ENCODE results near the gene ZNF133. TPM values are rescaled to one million over a fixed set of nuclear protein-coding genes. Genes with fewer than 3 reads are reported as not detected.

Gene ZNF133
- total RNA-seq, 1 experiment from 2014 or later, result 22.8 TPM

DNA sequence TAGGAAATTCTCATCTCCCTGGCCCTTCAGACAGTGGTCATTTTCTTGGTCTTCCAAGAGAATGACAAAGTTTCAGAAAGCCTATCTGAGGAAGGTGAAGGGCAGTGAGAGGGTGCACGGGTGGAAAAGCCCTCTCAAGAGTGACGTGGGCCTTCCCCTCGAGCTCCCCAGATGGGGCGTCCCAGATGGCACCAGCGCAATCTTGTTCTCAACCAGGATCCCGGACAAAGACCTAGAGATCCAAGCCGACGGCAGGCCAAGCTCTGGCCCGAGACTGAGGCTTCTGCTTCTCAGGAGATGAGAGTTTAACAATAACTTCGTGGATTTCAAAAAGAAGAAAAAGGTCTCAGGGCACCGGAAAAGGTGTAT, 797 bp upstream of the ZNF133 start:
- ChIA-PET POLR2A (ENCODE audit: unreplicated experiment) (interaction anchor here (0.7 to 1.1 kb wide), 3 partner anchors 62 to 1690 kb away, joined by 3 to 4 read pairs (median 3); partner anchors contain the start of gene SEC23B), CTCF (interaction anchor here (1.3 kb wide), 1 partner anchor 91 kb away, joined by 4 read pairs; no protein-coding TSS in a partner anchor)
- peaks cover 18% of the 10 kb centered on the region for H3K4me1 ChIP-seq (replicated peaks; ENCODE audit: insufficient read depth)
- H3K36me3 ChIP-seq (ENCODE audit: low read depth), result no peaks in the 10 kb centered on the region
- TF ChIP-seq CTCF (conservative IDR thresholded peaks at IDR 0.05) (no peak), EZH2 (IDR thresholded peaks at IDR 0.05; ENCODE audit: low read depth) (no peak)
- peak overlapping the region; percentile 99 for H2AFZ ChIP-seq
- H3F3A ChIP-seq (ENCODE audit: insufficient read depth, low read depth), result peaks cover 7% of the 10 kb centered on the region; the same call in 1 of the 2 replicates
- intact Hi-C loops (cut with micrococcal nuclease; ENCODE audit: unreplicated experiment), result no loop called here
- peaks cover under 1% of the 10 kb centered on the region; the same call in 1 of the 2 replicates for H4K20me1 ChIP-seq (ENCODE audit: insufficient read depth)
- peak overlapping the region; percentile 98 for H3K4me2 ChIP-seq
- no peaks in the 10 kb centered on the region for H3K9me2 ChIP-seq (ENCODE audit: insufficient read depth)
- H3K27ac ChIP-seq, result peak overlapping the region; percentile 92
- peak overlapping the region; percentile 87 for H3K4me3 ChIP-seq
- H3K27me3 ChIP-seq (ENCODE audit: insufficient read depth, low read depth), result no peaks in the 10 kb centered on the region
- H3K9me3 ChIP-seq (ENCODE audit: insufficient read depth, low read depth), result no peaks in the 10 kb centered on the region
- peaks cover 33% of the 10 kb centered on the region for H3K79me2 ChIP-seq (ENCODE audit: low read depth)
- no peak for DNase-seq
- TSS peak; percentile 98 for BruUV-seq (replicated peaks)

DNA sequence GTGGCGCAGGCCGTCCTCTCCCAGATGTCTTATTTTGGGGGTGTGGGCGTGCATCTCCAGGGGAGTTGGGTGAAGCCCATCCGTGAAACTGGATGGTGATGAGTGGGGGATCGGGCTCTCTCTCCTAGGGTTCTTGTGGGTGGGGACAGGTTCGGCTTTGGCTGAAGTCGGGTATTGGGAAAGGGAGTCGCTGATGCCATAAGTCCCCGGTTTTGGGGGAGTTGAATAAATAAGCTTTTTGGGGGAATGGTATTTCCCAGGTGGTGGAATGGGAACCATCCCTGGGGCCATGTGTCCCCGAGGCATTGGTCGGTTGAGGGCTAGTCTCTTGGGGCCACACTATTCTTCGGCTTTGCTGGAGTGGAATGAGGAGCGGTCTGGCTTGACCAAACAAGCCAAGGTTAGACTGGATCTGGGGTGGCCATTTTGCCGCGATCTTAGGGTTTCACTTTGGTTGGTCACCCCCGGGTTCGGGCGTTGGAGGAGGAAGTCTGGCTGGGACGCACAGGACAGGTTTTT, 481 bp downstream of the ZNF133 start:
- POLR2A ChIA-PET (ENCODE audit: unreplicated experiment), result interaction anchor here (0.5 to 1.1 kb wide), 5 partner anchors 26 to 278 kb away, joined by 3 to 6 read pairs (median 3); partner anchors contain the start of genes SEC23B and SMIM26
- no peak overlapping the region for H3K27ac ChIP-seq
- H3K4me2 ChIP-seq, result peak overlapping the region; percentile 98
- H3K36me3 ChIP-seq (ENCODE audit: low read depth), result no peaks in the 10 kb centered on the region
- CTCF ChIA-PET, result interaction anchor here (0.5 to 1.3 kb wide), 3 partner anchors 29 to 607 kb away, joined by 3 to 4 read pairs (median 3); no protein-coding TSS in a partner anchor
- TSS peak; percentile 49 for BruUV-seq (replicated peaks)
- TF ChIP-seq CTCF (conservative IDR thresholded peaks at IDR 0.05) (no peak), EZH2 (IDR thresholded peaks at IDR 0.05; ENCODE audit: low read depth) (no peak)
- peaks cover 39% of the 10 kb centered on the region for H3K79me2 ChIP-seq (ENCODE audit: low read depth)
- H3F3A ChIP-seq (ENCODE audit: insufficient read depth, low read depth), result peaks cover 7% of the 10 kb centered on the region; the same call in 1 of the 2 replicates
- no peaks in the 10 kb centered on the region for H3K9me2 ChIP-seq (ENCODE audit: insufficient read depth)
- H3K4me1 ChIP-seq (replicated peaks; ENCODE audit: insufficient read depth), result peaks cover 18% of the 10 kb centered on the region
- intact Hi-C loops (cut with micrococcal nuclease; ENCODE audit: unreplicated experiment), result loop anchor here (1.0 to 2.0 kb wide), 3 partner anchors 178 to 321 kb away; partner anchors contain the start of genes DZANK1, POLR3F, SEC23B and SNX5
- DNase-seq, result no peak
- peaks cover 5% of the 10 kb centered on the region for H4K20me1 ChIP-seq (ENCODE audit: insufficient read depth)
- peak overlapping the region; percentile 99 for H2AFZ ChIP-seq
- H3K27me3 ChIP-seq (ENCODE audit: insufficient read depth, low read depth), result no peaks in the 10 kb centered on the region
- no peaks in the 10 kb centered on the region for H3K9me3 ChIP-seq (ENCODE audit: insufficient read depth, low read depth)
- H3K4me3 ChIP-seq, result peak overlapping the region; percentile 87

GRCh38 chr20:18289306-18289705, 979 bp downstream of the ZNF133 start:
- ChIA-PET POLR2A (ENCODE audit: unreplicated experiment) (no interaction called here), CTCF (interaction anchor here (0.6 kb wide), 1 partner anchor 608 kb away, joined by 3 read pairs; no protein-coding TSS in a partner anchor)

More at GRCh38 chr20:18289306-18289705, 979 bp downstream of the ZNF133 start:
- intact Hi-C loops (cut with micrococcal nuclease; ENCODE audit: unreplicated experiment), result loop anchor here (2.0 kb wide), 1 partner anchor 177 kb away; the partner anchor contains the start of genes DZANK1 and POLR3F
- Histone ChIP-seq H3K27me3 (ENCODE audit: insufficient read depth, low read depth) (no peaks in the 10 kb centered on the region), H3K36me3 (ENCODE audit: low read depth) (no peaks in the 10 kb centered on the region), H2AFZ (peak overlapping the region; percentile 99), H3K9me3 (ENCODE audit: insufficient read depth, low read depth) (no peaks in the 10 kb centered on the region), H4K20me1 (ENCODE audit: insufficient read depth) (peaks cover 5% of the 10 kb centered on the region), H3F3A (ENCODE audit: insufficient read depth, low read depth) (peaks cover 7% of the 10 kb centered on the region; the same call in 1 of the 2 replicates), H3K4me3 (peak overlapping the region; percentile 87), H3K27ac (no peak overlapping the region), H3K4me2 (peak overlapping the region; percentile 98), H3K9me2 (ENCODE audit: insufficient read depth) (no peaks in the 10 kb centered on the region), H3K79me2 (ENCODE audit: low read depth) (peaks cover 39% of the 10 kb centered on the region), H3K4me1 (replicated peaks; ENCODE audit: insufficient read depth) (peaks cover 18% of the 10 kb centered on the region)
- no TSS peak for BruUV-seq (replicated peaks)
- no peak for TF ChIP-seq CTCF (conservative IDR thresholded peaks at IDR 0.05)
- no peak for TF ChIP-seq EZH2 (IDR thresholded peaks at IDR 0.05; ENCODE audit: low read depth)
- DNase-seq, result no peak

Measured in PC-9 (cell line).